Cardiac septum (tissue), 1 donor: ENCODE measurements around the gene TSNAX. TPM values are rescaled to one million over a fixed set of nuclear protein-coding genes. Genes with fewer than 3 reads are reported as not detected.

ENCODE experiments used
- DNase-seq: peaks from one replicate; pipeline ENCODE4 v3.0.0-alpha.2; 2020; ENCODE audit warnings: low spot score
- intact Hi-C: fragments of 100-400 bp; cut with DNase I; formaldehyde crosslinking; loops from one replicate; pipeline ENCODE4 v1.14.0; 2022
- total RNA-seq: library from RNA; stranded (reverse); fragmentation: NEBNext Ultra II Directional; extraction: Animal tissue kit (Norgen Biotek cat#: 25700); gene quantifications from one replicate; pipeline ENCODE4 v1.2.1, GENCODE V29; 2021
- donor health status: DM: no; HTN: no; CAD: no.

TSNAX gene
- total RNA-seq, 1 donor from 2014 or later = 35.3 TPM

DNA sequence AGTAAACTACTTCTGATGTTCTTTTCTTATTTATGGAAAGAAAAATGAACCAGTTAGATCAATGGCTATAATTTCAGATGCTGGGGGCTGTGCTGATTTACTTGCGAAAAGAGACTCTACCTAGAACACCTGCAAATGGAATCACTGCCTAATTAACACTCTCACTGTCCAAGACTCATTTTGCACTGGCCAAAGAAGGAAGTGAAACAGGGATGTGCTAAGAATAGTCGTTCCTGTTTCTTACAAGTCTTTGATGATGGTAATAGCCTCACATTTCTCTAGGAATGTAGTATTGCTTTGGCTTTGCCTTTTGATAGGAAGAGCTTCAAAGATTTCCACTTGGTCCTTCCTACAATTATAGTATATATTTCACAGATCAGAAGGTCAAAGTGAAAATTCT is 12.7 kb upstream of the TSNAX start:
- intact Hi-C loops = no loop called here
- DNase-seq = no peak

DNA sequence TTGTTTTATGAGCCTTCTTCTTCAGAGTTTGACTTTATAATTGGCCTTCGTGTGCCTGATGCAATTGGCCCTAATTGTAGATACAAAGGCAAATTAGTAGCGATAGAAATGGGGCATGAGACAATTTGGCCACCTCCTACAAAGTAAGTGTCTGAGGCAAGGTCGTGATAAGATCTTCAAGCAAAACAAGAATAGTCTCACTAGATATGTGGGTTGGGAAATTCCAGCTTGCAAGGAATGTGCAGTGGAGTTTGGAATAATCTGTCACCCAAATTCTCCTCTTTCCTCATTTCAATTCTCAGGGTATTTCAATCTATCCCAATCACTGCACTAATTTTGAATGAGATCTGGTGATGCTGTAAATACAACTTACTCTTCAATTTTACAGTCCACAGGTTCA is 11.4 kb upstream of the TSNAX start:
- intact Hi-C loops = no loop called here
- DNase-seq = no peak

DNA sequence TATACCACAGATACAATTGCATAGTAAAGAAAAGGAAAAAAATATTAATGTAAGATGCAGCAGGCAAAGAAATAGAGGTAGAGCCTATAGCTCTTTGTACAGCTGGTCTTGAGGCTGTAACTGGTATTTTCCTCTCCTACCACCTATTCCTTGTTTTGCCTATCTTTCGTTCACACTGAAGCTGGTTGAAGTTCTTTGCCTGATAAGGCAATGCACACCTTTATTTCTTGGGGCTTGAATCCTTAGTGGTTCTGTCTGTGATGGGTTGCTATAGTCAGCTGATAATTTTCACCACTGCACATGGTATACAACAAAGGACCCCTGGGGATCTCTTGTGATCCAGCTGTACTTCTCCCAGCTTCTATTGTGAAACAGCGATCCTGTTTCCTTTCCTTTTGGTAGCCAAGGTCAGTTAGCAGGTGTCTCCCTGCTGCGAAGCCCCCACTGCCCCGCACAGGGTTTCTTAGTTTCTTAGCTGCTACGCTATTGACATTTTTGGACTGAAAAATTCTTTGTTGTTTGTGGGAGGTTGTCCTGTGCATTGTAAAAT is 9.9 kb upstream of the TSNAX start:
- intact Hi-C loops = no loop called here

DNA sequence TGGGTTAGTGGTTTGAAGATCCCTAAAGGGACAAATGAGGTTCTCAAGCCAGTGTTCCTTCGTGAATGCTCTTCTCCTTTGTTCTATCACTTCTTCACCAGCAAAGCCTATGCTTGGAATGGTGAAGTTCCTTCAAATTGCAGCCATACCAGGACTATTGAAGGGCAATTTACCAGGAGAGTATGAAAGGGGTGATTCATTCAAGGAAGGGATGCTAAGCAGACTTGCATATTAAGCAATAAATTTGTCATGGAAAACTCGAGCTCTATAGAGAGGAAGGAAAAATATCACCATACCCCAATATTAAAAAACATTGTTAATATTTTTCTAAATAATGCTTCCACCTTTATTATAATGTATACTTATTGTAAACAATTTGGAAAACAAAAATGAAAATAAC is 9.3 kb upstream of the TSNAX start:
- DNase-seq = no peak
- intact Hi-C loops = no loop called here

More for the DNA sequence above, 9.9 kb upstream of the TSNAX start:
- DNase-seq = no peak

DNA sequence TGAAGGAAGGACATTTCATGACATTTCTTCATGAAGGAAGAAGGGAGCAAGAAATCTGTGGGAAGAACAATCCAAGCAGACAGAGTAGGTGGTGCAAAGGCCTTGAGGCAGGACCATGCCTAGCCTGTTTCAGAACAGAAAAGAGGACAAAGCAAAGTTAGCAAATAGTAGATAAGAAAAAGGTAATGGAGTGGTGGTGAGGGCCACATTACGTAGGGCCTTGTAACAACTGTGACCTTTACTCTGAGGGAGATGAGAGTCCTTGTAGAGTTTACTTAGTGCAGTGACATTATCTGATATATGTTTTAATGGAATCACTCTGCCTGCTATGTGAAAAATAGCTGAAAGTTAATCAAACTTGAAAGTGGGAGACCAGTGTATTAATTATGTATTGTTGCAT is 6.4 kb upstream of the TSNAX start:
- intact Hi-C loops = no loop called here
- no peak for DNase-seq

DNA sequence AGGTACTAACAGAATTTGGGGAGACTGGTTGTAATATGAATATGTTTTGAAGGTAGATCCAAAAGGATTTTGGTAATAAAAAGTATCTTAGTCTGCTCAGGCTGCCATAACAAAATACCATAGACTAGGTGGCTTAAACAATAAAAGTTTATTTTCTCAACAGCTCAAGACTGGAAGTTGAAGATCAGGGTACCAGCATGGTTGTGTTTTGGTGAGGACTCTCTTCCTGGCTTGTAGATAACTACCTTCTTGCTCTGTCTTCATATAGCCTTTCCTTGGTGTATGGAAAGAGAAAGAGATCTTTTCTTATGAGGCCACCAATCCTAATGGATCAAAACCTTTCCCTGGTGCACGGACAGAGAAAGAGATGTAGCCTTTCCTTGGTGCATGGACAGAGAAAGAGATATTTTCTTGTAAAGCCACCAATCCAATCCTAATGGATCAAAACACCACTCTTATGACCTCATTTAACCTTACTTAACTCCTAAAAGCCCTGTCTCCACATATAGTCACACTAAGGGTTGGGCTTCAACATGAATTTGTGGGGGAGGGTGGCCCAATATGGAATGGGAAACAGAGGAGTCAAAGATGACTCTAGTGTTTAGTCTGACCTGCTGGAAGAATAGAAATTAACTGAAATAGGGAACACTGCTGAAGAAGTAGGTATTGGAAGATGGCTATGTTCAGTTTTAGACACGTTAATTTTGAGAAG is 5.4 kb upstream of the TSNAX start:
- intact Hi-C loops = no loop called here

DNA sequence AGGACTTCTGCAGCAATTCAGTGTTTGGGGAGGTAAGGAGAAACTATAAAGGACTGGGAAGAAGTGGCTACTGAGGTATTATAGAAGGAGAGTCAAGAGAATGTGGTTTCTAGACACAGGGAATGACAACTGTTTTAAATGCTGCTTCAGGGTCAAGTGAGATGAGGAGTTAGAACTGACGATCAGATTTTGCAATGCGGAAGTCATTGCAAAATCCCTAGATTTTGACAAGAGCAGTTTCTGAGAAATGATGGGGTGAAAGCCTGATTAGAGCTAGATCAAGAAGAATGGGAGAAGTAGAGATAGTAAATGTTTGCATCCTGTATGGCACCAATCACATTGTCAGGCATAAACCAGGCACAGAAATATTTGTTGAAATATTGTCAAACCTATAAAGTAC is 4.7 kb upstream of the TSNAX start:
- intact Hi-C loops = no loop called here

More for the DNA sequence above, 5.4 kb upstream of the TSNAX start:
- no peak for DNase-seq

DNA sequence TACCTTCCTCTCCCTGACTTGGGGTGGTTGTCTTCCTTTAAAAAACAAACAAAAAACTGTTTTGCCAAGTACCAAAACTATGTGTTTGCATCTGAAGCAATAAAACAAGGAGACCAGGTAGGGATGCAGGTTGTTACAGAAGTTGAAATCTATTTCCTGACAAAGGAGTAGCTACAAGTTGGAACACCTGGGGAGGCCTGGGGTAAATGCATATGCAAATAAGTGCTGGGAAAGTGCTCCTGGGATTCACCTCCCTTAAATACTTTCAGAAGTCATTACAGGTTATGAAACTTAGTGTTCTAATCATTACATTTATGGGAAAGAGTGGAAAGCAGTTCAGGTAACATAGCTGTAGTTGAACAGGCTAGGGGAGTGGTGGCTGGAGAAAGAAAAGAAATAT is 1.9 kb upstream of the TSNAX start:
- intact Hi-C loops = loop anchor here (5.0 kb wide), 2 partner anchors 104 to 169 kb away; partner anchors contain the start of gene EGLN1

More for the DNA sequence above, 4.7 kb upstream of the TSNAX start:
- no peak for DNase-seq

DNA sequence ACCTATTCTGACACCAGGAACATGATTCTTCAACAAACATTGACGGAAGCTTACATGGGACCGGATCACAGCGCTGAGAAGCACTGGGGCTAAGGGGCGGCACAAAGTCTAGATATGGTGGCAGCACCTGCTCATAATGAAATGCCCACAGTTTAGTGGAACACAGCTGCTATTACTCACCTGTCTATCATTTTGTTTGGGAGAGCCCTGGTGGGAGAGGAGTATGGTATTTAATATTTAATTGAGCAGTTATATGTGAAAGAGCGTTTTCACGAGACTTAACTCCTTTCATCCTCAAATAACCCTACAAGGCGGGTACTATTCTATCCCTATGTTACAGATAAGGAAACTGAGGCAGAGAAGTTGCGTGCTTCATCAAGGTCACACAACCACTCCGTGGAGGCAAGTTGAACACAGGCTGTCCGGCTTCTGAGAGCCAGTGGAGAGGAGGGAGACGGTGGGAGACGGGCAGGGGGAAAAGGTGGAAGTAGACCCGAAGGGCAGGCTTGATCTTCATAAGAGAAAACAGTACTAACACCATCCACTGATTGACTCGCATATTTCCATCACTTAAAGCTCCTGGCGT is 790 bp upstream of the TSNAX start:
- no peak for DNase-seq
- intact Hi-C loops = loop anchor here (5.0 kb wide), 2 partner anchors 105 to 170 kb away; partner anchors contain the start of gene EGLN1

More for the DNA sequence above, 1.9 kb upstream of the TSNAX start:
- no peak for DNase-seq

DNA sequence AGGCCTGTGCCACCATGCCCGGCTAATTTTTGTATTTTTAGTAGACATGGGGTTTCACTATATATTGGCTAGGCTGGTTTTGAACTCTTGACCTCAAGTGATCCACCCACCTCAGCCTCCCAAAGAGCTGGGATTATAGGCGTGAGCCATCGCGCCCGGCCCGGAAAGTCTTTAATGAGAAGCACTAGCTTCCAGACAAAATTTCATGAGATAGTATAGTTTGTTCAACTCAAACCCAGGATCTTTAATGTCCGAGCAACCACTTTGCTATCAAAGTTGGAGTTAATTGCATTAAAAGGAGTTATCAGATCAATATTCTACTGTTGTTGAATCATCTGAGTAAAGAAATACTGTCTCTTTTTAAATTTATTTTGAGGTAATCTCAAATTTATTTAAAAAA is 4.8 kb downstream of the TSNAX start:
- intact Hi-C loops = no loop called here
- DNase-seq = no peak

DNA sequence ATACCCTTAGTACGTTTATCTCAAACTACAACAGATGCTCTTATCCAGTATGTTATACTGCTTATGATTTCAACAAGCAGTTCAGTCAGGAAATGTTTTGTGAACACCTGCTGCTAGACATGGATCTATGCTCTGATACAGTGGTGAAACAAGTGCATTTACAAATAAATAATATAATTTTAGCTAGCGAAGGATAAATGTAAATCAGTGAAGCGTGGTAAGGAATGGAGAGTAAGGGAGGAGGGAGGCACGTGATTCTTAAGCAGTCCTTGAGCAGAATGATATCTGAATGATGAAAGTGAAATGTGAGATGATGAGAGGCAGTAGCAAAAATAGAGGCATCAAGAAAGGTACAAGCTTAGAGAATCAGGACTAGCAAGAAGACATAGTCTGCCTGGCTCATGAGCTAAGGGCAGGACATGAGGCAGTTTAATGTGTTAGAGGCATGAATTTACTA is 6.3 kb downstream of the TSNAX start:
- intact Hi-C loops = no loop called here
- DNase-seq = no peak

DNA sequence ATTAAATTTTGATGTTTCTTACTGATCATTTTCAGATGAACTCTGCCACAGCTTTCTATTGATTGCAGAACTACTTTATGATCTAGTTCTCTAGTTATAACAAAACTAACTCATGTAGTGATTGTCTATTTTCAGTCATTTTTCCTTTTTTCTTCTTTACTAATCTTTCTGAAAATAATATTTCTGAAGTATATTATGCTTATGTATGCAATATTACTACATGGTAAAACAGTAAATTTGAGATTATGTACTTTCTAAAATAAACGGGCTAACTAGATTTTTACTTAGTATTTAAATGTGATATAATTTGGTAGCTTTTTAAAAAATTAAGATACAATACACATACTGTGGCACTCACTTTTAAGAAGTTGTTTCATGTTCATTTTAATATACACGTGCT is 7.6 kb downstream of the TSNAX start:
- intact Hi-C loops = no loop called here
- no peak for DNase-seq

DNA sequence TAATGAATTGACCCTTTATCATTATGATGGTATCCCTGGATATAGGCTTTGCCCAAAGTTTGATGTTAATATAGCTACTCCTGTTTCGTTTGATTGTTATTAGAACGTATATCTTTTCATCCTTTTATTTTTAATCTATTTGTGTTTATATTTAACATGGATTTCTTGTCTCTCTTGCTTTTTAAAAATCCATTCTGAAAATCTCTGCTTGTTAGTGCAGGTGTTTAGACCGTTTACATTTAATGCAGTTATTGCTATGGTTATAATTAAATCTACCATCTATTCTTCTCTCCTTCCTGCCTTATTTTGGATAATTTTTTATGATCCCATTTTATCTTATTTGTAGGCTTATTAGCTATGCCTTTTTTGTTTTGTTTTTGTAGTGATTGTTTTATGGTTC is 12.4 kb downstream of the TSNAX start:
- intact Hi-C loops = no loop called here
- no peak for DNase-seq

DNA sequence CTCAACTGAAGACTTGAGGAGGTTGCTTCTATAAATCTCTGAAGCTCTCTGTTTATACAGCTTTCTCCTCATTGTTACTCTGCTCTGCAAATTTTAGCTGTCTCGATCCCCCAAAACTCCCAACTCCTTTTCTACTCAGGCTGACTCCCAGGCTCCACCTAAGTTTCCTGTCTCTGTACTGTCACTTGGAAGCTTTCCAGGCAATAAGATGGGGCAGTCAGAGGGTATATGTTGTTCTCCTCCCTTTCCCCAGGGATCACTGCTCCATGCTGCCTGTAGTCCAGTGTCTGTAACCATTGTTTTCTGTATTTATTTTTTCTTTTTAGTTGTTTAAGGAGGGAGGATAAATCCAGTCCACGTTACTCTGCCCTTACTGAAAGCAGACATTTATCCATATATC is 13.4 kb downstream of the TSNAX start:
- intact Hi-C loops = no loop called here
- DNase-seq = no peak

DNA sequence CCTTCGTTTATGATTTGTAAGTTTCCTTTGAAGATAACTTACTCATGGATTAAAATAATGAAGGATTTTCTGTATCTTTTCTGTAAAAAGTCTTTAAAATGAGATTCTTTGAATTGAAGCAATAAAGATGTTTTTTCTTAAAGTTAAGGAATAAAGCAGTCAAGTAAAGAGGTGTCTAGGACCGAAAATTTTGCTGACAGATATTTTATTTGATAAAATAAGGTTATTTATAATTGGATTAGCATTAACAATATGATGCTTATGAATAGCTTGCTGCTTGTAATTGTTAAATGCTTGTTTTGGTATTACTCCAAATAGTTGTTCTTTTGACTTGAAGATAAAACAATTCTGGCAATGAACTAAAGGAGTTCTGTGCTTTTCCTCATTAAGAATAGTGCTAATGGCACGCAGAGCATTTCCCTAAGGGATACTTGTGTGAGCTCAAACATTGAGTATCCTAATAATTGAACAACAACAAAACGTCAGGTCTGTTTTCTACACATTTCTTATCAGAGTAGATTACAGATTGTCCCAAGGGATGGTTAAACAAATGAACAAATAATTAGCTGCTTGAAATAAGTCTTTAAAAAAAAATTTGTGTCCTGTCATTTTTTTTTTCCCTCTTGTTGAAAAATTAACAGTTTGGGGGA is 16.6 kb downstream of the TSNAX start:
- intact Hi-C loops = loop anchor here (5.0 kb wide), 1 partner anchor 42 kb away; no protein-coding TSS in a partner anchor

DNA sequence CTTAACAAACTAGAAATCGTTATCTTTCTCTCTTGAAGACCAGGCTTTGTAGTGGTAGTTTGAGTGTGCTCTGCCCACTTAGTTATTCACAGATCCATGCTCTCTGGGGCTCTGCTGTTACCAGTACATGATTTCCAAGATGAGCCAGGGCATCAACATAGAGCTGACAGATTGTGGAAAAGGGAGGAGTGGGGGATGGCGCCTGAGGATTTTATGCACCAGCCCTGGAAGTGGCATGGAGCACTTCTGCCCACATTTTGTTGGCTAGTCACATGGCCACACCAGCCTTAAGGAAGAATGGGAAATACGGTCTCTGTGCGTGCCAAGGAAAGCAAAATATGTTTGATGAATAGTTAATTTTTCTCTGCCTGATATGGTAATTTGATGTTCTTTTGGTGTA is 18.2 kb downstream of the TSNAX start:
- DNase-seq = no peak
- intact Hi-C loops = loop anchor here (5.0 kb wide), 1 partner anchor 41 kb away; no protein-coding TSS in a partner anchor

More for the DNA sequence above, 16.6 kb downstream of the TSNAX start:
- no peak for DNase-seq

DNA sequence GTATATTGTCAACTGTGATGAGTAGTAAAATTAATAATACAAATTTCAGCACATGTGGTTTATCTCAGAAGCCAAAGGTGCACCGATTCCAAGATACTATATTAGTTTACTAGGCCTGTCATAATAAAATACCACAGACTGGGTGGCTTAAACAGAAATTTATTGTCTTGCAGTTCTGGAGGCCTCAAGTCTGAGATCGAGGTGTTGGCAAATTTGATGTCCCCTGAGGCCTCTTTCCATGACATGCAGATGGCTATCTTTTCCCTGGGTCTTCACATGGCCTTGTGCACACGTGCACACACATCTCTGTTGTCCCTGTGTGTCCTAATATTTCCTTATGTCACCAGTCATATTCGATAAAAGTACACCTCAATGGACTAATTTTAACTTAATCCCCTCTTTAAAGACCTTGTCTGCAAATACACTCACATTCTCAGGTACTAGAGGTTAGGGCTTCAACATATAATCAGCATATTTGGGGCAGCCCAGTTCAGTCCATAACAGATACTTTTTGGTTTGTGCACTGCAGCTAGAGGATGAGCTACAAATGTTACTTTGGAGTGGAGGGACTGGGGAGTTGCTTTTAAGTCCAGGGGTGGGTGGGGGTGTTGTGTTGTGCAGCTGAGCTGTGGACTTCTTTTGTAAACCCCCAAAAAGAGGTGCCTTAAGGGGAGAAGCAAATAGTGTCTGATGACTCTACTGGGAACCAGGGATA is 21.4 kb downstream of the TSNAX start:
- intact Hi-C loops = loop anchor here (5.0 kb wide), 1 partner anchor 37 kb away; no protein-coding TSS in a partner anchor

DNA sequence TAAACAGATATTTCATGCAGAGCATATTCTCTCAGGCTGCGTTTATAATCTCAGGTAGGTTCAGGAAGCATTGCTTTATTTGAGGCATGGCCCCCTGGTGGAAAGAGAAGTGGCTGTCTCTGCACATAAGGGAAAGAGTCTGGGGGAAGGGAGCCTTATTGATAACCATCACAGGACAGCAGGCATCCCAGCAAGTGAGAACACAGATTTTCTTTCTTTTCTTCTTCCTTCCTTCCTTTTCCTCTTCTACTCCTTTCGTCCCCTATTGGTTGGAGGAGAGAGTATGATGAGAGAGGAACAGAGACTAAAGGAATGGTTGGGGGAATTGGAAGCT is 21.9 kb downstream of the TSNAX start:
- intact Hi-C loops = no loop called here
- DNase-seq = no peak

More for the DNA sequence above, 21.4 kb downstream of the TSNAX start:
- no peak for DNase-seq

DNA sequence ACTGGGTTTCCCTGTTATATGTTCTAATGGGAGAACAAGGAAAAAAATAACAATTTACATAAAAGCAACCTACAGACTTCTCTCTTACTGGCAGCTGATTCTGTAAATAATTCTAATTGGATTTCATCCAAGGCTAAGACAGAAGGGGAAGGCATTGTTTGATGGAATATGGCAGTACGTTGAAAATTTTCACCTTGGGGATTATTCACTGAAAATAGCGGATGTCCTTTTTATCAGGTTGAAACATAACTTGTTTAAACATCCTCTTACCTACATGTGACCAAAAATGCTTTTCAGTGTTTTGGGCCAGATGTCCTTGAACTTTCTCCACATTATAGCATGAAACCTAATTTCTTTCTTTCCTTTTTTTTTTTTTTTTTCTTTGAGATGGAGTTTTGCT is 24.9 kb downstream of the TSNAX start:
- intact Hi-C loops = no loop called here
- DNase-seq = no peak

DNA sequence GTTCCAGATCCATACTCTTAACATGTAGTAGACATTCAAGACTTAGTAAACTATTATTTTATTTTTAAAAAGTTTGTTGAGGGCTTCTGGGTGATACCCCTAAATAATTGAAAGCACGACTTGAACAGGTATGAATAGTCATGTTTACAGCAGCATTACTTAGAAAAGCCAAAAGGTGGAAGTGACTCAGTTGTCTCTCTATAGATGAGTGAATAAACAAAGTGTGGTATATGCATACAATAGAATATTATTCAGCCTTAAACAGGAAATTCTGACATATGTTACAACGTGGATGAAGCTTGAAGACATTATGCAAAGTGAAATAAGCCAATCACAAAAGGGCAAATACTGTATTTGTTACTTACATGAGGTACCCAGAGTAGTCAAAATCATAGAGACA is 26.5 kb downstream of the TSNAX start:
- DNase-seq = no peak
- intact Hi-C loops = no loop called here
